ENCODE results near the gene FAM13A. TPM values are rescaled to one million over a fixed set of nuclear protein-coding genes. Genes with fewer than 3 reads are reported as not detected.

Gene FAM13A
- total RNA-seq, 4 donors from 2014 or later: 58.6 to 365 (median 71.2) TPM

DNA sequence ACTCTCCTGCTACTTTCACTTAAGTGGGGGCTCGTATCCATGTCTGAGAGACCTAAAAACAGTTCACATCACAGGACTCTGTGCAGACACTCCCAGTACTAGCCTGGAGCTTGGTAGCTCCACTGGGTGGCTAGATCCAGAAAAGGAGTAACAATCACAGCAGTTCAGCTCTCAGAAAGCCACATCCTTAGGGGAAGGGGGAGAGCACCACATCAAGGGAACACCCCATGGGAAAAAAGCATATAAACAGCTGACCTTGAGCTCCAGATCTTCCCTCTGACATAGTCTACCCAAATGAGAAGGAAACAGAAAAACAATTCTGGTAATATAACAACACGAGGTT is 175.8 kb downstream of the FAM13A start:
- H3K4me1 ChIP-seq: no peaks in the 10 kb centered on the region
- 83% methylated on average over 2 of the region's 2 CpGs for WGBS
- H3K4me3 ChIP-seq: no peak overlapping the region
- no peak for TF ChIP-seq POLR2A (IDR thresholded peaks at IDR 0.05)
- TF ChIP-seq CTCF (IDR thresholded peaks at IDR 0.05): no peak
- TF ChIP-seq POLR2AphosphoS5 (IDR thresholded peaks at IDR 0.05): no peak
- no peak for TF ChIP-seq EP300 (IDR thresholded peaks at IDR 0.05)
- H3K9me3 ChIP-seq: no peaks in the 10 kb centered on the region
- no peak for DNase-seq (ENCODE audit: low spot score in 2 of 2)
- no peaks in the 10 kb centered on the region for H3K36me3 ChIP-seq
- H3K27ac ChIP-seq: no peak overlapping the region
- H3K27me3 ChIP-seq: no peaks in the 10 kb centered on the region

DNA sequence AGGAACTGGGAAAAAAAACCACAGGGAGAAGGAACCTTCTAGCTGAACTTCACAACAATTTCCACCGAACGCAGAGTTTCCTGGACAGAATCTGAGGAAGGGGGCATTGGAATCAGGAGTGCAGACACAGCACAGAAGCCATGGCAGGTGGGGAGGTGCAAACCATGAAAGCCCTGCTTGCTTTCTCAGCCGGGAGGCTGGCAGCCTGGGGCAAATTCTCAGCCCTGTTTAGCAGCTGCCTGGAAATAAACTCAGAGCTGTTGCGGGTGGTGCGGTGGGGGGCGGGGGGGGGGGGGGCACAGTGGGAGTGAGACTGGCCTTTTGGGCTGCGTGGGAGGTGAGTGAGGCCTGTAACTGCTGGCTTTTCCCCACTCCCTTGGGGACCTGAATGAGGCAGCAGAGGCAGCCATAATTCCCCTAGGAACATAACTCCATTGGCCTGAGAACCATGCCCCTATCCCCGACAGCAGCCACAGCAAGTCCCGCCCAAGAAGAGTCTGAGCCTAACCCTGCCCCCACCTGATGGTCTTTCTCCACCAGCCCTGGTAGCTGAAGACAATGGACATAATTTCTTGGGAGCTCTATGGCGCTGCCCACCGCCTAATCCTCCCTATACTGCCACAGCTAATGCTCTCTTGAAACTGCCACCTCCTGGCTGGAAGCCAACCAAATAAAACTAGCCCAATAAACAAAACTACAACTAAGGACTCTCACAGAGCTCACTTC is 176.3 kb downstream of the FAM13A start:
- TF ChIP-seq EP300 (IDR thresholded peaks at IDR 0.05) (no peak), CTCF (IDR thresholded peaks at IDR 0.05) (no peak), POLR2A (IDR thresholded peaks at IDR 0.05) (no peak), POLR2AphosphoS5 (IDR thresholded peaks at IDR 0.05) (no peak)

DNA sequence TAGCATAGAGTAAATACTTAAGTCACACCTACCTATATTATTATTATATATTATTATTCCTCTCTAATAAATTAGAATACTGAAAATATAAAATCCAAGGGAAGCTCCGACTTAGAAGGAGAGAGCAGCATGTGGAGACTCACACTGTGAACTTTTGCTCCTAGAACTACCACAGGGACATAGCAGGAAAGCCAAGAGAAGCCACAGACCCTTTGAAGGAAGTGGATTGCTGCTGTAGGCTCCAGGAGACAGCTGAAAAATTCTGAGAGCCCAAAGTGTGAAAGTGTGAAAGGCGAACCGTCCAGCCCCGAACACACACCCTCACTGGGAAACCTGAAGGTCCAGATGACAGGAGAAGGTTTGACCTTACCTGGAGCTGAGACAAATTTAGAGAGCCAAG is 177.0 kb downstream of the FAM13A start:
- Histone ChIP-seq H3K9me3 (no peaks in the 10 kb centered on the region), H3K4me1 (no peaks in the 10 kb centered on the region), H3K27ac (no peak overlapping the region), H3K4me3 (no peak overlapping the region), H3K27me3 (no peaks in the 10 kb centered on the region), H3K36me3 (no peaks in the 10 kb centered on the region)
- TF ChIP-seq POLR2AphosphoS5 (IDR thresholded peaks at IDR 0.05) (no peak), EP300 (IDR thresholded peaks at IDR 0.05) (no peak), POLR2A (IDR thresholded peaks at IDR 0.05) (no peak), CTCF (IDR thresholded peaks at IDR 0.05) (no peak)
- no peak for DNase-seq (ENCODE audit: low spot score in 2 of 2)
- WGBS: 67% methylated on average over 4 of the region's 4 CpGs

More for the DNA sequence above, 176.3 kb downstream of the FAM13A start:
- H3K27me3 ChIP-seq: no peaks in the 10 kb centered on the region
- H3K4me3 ChIP-seq: no peak overlapping the region
- 78% methylated on average over 6 of the region's 11 CpGs for WGBS
- no peaks in the 10 kb centered on the region for H3K36me3 ChIP-seq
- H3K4me1 ChIP-seq: no peaks in the 10 kb centered on the region
- no peak for DNase-seq (ENCODE audit: low spot score in 2 of 2)
- no peaks in the 10 kb centered on the region for H3K9me3 ChIP-seq
- H3K27ac ChIP-seq: no peak overlapping the region

DNA sequence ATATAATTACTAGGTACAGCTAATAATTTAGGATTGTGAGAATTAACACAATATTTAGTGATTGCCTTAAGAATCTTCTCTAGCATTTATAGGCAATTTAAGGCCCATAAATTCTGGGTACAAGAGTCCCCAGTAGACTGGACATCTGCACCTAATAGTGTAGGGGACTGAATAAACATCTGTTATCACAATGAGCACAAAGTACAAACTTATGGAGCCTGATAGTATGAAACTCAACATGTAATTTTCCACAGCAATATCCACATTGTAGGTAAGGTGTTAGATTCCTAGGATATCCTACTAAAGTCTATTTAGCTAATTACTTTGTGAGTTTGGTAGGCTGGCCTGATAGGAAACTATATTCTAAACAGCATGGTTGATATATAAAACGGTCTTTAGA is 178.3 kb downstream of the FAM13A start:
- H3K9me3 ChIP-seq: no peaks in the 10 kb centered on the region
- WGBS: 92% methylated on average over 1 of the region's 1 CpG
- H3K27ac ChIP-seq: no peak overlapping the region
- H3K27me3 ChIP-seq: no peaks in the 10 kb centered on the region
- H3K36me3 ChIP-seq: no peaks in the 10 kb centered on the region
- H3K4me3 ChIP-seq: no peak overlapping the region
- no peak for TF ChIP-seq POLR2AphosphoS5 (IDR thresholded peaks at IDR 0.05)
- no peak for TF ChIP-seq EP300 (IDR thresholded peaks at IDR 0.05)
- no peak for TF ChIP-seq CTCF (IDR thresholded peaks at IDR 0.05)
- no peak for TF ChIP-seq POLR2A (IDR thresholded peaks at IDR 0.05)
- H3K4me1 ChIP-seq: no peaks in the 10 kb centered on the region
- no peak for DNase-seq (ENCODE audit: low spot score in 2 of 2)

GRCh38 chr4:88870428-88870827 is 186.6 kb downstream of the FAM13A start:
- Histone ChIP-seq H3K9me3 (no peaks in the 10 kb centered on the region), H3K27ac (no peak overlapping the region), H3K36me3 (no peaks in the 10 kb centered on the region), H3K4me3 (no peak overlapping the region), H3K27me3 (no peaks in the 10 kb centered on the region), H3K4me1 (no peaks in the 10 kb centered on the region)
- no peak for DNase-seq (ENCODE audit: low spot score in 2 of 2)
- WGBS: 95% methylated on average over 8 of the region's 9 CpGs
- TF ChIP-seq EP300 (IDR thresholded peaks at IDR 0.05) (no peak), POLR2AphosphoS5 (IDR thresholded peaks at IDR 0.05) (no peak), CTCF (IDR thresholded peaks at IDR 0.05) (no peak), POLR2A (IDR thresholded peaks at IDR 0.05) (no peak)

Measured in suprapubic skin (tissue), 4 donors.